HepG2 (cell line): Measurements from ENCODE around the gene ZFP36L2. TPM values are rescaled to one million over a fixed set of nuclear protein-coding genes. Genes with fewer than 3 reads are reported as not detected.

Experiments used
- CBFB ChIP-seq: sonication (generic); formaldehyde crosslinking; IDR thresholded peaks from 2 replicates; pipeline ENCODE4 v1.4.0; 2020; ENCODE audit warnings: missing genetic modification reagents
- CBX1 ChIP-seq: IDR thresholded peaks from one replicate; pipeline ENCODE4 v1.6.1; 2016; ENCODE audit warnings: antibody characterized with exemption, low read depth
- ISL2 ChIP-seq: sonication (generic); formaldehyde crosslinking; IDR thresholded peaks from 2 replicates; pipeline ENCODE4 v1.5.0; 2020; ENCODE audit warnings: missing genetic modification reagents
- NFATC3 ChIP-seq: sonication (generic); formaldehyde crosslinking; IDR thresholded peaks from 2 replicates; pipeline ENCODE4 v1.5.1; 2020; ENCODE audit warnings: mild to moderate bottlenecking, missing genetic modification reagents
- POLR2G ChIP-seq: fragments of 200-400 bp; formaldehyde crosslinking; IDR thresholded peaks from 2 replicates; pipeline ENCODE4 v1.6.1; 2018; ENCODE audit warnings: mild to moderate bottlenecking, low read depth, low read length, moderate library complexity
- SP1 ChIP-seq, 2 experiments: fragments of 450-650 bp in 1 of 2; sonication (generic) in 1 of 2; formaldehyde crosslinking in 1 of 2; IDR thresholded peaks; 2 replicates each; pipeline versions ENCODE4 v1.4.0 to v1.6.1; 2016 to 2020; ENCODE audit warnings: missing genetic modification reagents in 1 of 2
- TCF7L2 ChIP-seq: IDR thresholded peaks from 2 replicates; pipeline ENCODE4 v1.6.1; 2011; ENCODE audit warnings: mild to moderate bottlenecking, low read depth, low read length, moderate library complexity
- ZKSCAN5 ChIP-seq: sonication (generic); formaldehyde crosslinking; IDR thresholded peaks from 2 replicates; pipeline ENCODE4 v1.5.1; 2020; ENCODE audit warnings: mild to moderate bottlenecking, missing genetic modification reagents
- ZNF558 ChIP-seq: sonication (generic); formaldehyde crosslinking; IDR thresholded peaks from 2 replicates; pipeline ENCODE4 v1.9.0; 2022; ENCODE audit warnings: mild to moderate bottlenecking, missing genetic modification reagents, borderline replicate concordance
- ZNF720 ChIP-seq: sonication (generic); formaldehyde crosslinking; IDR thresholded peaks from 2 replicates; pipeline ENCODE4 v1.4.0; 2020; ENCODE audit warnings: missing genetic modification reagents
- ZNF766 ChIP-seq: sonication (generic); formaldehyde crosslinking; IDR thresholded peaks from 2 replicates; pipeline ENCODE4 v1.5.0; 2020; ENCODE audit warnings: missing genetic modification reagents, borderline replicate concordance
- polyA plus RNA-seq, 8 experiments: library from polyadenylated mRNA; depleted of rRNA in 3 of 8; stranded (reverse) in 7 of 8; unstranded in 1 of 8; fragments of >200 nt; fragmentation: Illumina TruSeq in 4 of 8; extraction: Trizol in 4 of 8; gene quantifications; 2 replicates each; pipeline versions ENCODE4 v1.2.1 to v1.2.3, GENCODE V29; 2011 to 2016; ENCODE audit warnings: low read depth in 4 of 8, missing spikeins in 1 of 8, mixed read lengths in 1 of 8; ENCODE audit not compliant: insufficient read depth in 1 of 8
- total RNA-seq, 5 experiments: library from RNA; depleted of rRNA; stranded (reverse); fragments of >200 nt; fragmentation: Illumina TruSeq; extraction: Trizol; gene quantifications; 2 replicates each; pipeline ENCODE4 v1.2.3, GENCODE V29; 2016; ENCODE audit warnings: low read depth in 1 of 5
- TF ChIP-seq, protein P1 (sequence below): sonication (generic); formaldehyde crosslinking; IDR thresholded peaks from 2 replicates; pipeline ENCODE4 v1.8.0; 2022; ENCODE audit warnings: mild to moderate bottlenecking, missing genetic modification reagents, moderate library complexity
- TF ChIP-seq, protein P2 (sequence below): sonication (generic); formaldehyde crosslinking; IDR thresholded peaks from 2 replicates; pipeline ENCODE4 v1.5.0; 2020; ENCODE audit warnings: mild to moderate bottlenecking, missing genetic modification reagents, borderline replicate concordance

The ZFP36L2 gene
- total and polyA plus RNA-seq, 2 of the 13 experiments (the other 11 are each of a cell fraction or from before 2014, with no cell fraction given): 11.2 to 21.8 TPM

DNA sequence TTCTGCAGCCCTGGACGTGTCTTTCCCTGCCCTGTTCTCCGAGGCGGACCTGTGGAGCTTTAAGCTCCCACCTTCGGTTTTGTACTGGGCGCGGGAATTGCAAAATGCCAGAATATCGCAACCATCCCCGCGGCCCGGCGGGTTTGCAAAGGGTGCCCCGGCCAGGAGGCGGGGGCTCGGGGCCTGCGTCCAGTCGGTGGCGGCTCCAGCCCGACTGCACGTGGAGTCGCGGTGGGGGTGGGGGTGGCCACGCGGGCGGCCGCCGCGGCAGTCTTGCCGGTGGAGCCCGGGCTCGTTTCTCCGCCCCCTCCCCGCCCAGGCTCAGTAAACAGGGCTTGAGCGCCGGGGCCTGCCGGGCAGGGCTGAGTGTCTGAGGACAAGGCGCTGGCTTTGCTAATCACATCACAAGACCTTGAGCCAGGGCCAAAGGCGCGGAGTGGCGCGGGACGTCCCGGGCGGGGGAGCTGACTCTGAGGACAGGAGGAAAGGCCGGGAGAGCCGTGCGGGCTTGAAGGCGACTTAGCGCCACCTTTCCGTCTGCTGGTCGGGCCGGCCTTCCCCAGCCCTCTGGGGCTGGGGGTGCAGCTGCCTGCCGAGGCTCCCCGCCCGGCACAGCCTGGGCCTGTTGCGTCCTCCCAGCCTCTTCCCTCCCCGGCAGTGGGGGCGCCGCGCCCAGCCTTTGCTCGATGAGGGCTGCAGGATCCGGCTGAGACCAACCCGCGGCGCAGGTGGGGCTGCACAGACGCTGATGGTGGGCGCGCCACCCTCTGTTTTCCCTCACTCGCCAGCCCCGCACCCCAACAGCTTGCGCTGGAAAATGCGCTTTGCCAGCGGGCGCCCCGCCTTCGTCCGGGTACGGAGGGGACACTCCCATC is 786 bp upstream of the ZFP36L2 start (continued):
- TF ChIP-seq ISL2 (CRISPR knock-in tag) (peak; percentile 75), ZKSCAN5 (CRISPR knock-in tag) (no peak), CBX1 (no peak), NFATC3 (CRISPR knock-in tag) (0 out of 2 replicates have a peak, but pooled peaks have one; percentile 51), CBFB (CRISPR knock-in tag) (no peak), POLR2G (peak; percentile 71), TCF7L2 (no peak), ZNF720 (CRISPR knock-in tag) (no peak; the same call in 1 of the 2 replicates), ZNF558 (peak; percentile 21; the same call in 1 of the 2 replicates), ZNF766 (CRISPR knock-in tag) (0 out of 2 replicates have a peak, but pooled peaks have one; percentile 86), SP1 (IDR thresholded peaks at IDR 0.05) (no peak), SP1 (CRISPR knock-in tag; IDR thresholded peaks at IDR 0.05) (peak; percentile 43; the same call in 1 of the 2 replicates)
- TF ChIP-seq, protein P1, sequence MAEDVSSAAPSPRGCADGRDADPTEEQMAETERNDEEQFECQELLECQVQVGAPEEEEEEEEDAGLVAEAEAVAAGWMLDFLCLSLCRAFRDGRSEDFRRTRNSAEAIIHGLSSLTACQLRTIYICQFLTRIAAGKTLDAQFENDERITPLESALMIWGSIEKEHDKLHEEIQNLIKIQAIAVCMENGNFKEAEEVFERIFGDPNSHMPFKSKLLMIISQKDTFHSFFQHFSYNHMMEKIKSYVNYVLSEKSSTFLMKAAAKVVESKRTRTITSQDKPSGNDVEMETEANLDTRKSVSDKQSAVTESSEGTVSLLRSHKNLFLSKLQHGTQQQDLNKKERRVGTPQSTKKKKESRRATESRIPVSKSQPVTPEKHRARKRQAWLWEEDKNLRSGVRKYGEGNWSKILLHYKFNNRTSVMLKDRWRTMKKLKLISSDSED (CRISPR knock-in tag): peak; percentile 54; the same call in 1 of the 2 replicates
- TF ChIP-seq, protein P2, sequence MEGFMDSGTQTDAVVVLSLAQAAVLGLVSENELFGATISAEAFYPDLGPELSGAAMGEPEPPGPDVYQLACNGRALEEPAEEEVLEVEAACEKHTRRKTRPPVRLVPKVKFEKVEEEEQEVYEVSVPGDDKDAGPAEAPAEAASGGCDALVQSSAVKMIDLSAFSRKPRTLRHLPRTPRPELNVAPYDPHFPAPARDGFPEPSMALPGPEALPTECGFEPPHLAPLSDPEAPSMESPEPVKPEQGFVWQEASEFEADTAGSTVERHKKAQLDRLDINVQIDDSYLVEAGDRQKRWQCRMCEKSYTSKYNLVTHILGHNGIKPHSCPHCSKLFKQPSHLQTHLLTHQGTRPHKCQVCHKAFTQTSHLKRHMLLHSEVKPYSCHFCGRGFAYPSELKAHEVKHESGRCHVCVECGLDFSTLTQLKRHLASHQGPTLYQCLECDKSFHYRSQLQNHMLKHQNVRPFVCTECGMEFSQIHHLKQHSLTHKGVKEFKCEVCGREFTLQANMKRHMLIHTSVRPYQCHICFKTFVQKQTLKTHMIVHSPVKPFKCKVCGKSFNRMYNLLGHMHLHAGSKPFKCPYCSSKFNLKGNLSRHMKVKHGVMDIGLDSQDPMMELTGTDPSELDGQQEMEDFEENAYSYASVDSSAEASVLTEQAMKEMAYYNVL (CRISPR knock-in tag): peak; percentile 73
